Esophagus muscularis mucosa (tissue), 2 donors: ENCODE results near the gene EOLA2.

Source experiments
- EP300 ChIP-seq: sonication (generic); formaldehyde crosslinking; IDR thresholded peaks from one replicate; pipeline ENCODE4 v1.6.1; 2017; ENCODE audit warnings: antibody characterized with exemption
- POLR2A ChIP-seq: fragments of 450-650 bp; IDR thresholded peaks from one replicate; pipeline ENCODE4 v1.6.1; 2017; ENCODE audit warnings: antibody characterized with exemption, moderate library complexity, mild to moderate bottlenecking, low read depth

- TF ChIP-seq POLR2A, result no peak
- no peak for TF ChIP-seq EP300
Observed at GRCh38 chrX:149950681-149951080, 12.4 kb upstream of the EOLA2 start.
